ENCODE data around the gene CNTNAP2.

CNTNAP2 gene

DNA sequence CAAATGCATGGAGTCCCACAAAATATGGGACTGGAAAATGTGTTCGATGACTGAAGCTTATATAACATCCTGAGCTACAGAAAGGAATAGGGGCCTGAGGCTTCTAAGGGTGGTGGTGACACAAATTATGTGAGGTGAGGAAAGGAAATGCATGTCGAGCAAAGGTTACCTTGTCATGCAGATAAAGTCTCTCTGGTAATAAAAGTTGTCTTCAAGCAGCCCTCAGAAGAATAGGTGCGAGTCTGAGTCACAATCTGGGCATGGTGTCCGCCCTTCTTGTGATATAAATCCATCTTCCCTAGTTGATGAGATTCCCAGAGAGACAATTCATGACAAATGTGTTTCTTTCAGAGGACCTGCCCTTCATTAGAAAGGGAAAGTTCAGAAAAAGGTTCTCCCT lies 1488.7 kb downstream of the CNTNAP2 start:
- no peak for DNase-seq

DNA sequence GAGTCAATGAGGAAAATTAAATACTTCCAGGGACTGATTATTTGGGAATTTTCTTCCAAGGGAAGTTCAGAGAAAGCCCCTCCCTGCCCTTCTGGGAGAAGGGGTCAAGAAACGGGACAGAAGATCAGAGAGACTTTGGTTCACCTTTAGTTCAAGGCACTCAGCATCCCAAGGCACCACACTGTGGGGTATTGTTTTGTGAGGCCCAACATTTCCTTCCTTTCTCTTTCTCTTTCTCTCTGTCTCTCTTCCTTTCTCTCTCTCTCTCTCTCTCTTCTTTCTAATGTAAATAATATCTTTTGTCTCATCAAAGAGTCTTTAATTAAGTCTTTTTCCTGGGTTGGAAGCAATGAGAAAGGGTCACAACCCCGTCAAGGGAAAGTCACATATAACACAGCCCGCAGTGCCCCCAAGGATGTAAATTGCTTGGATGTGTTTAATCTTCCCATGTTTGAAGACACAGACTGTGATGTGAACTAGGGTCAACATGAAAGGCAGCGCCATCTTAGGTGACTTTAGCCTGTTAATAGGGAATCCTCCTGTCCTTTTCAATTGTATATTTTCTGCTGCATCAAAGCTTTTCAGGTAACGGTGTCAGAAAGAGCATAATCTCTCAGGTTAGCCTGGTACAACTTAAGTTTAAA lies 1490.7 kb downstream of the CNTNAP2 start:
- DNase-seq = no peak

DNA sequence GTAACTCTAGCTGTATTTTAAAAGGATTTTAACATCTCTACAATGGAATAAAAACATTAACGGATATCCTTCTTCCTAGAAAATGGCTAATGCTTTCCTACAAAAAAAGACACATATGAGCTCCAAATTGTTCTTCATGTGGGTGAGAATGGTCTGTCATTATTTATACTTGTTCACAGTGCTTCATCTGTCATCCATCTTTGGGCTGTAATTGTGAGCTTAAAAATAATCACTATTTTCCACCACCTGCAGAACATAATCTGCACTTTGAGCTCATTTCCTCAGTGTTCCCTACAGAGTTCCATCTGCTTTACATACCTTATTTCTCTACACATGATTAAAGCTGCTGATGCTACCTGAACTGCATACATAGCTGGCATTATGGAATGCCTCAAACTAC lies 1494.8 kb downstream of the CNTNAP2 start:
- no peak for DNase-seq

DNA sequence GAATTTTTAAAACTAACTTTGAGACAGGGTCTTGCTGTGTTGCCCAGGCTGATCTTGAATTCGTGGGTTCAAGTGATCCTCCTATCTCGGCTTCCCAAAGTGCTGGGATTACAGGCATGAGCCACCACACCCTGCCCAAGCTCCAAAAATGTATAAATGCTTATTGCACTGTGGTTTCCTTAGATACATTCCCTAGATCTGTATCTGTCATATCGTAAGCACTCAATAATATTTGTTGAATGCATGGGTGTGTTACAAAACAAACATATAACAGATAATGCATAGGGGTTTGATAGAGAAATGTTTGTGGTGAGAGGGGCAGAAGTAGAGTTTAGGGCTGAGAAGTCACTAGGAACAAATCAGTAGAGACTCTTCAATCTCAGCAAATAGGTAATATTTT lies 1518.7 kb downstream of the CNTNAP2 start:
- no peak for DNase-seq

DNA sequence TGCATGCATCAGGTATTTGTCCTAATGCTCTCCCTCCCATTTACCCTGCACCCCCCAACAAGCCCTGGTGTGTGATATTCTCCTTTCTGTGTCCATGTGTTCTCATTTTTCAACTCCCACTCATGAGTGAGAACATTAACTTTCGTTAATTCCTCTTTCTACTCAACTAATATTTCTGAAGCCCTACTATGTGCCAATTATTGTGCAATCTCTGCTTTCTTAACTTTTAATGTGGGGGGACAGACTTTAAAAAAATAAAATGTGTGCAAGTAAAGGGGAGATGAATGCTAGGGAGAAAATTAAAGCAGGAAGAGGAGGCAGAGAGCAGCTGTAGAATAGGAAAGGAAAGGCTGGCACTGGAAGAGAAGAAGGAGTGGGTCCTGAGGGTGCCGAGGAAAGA lies 1520.0 kb downstream of the CNTNAP2 start:
- no peak for DNase-seq

DNA sequence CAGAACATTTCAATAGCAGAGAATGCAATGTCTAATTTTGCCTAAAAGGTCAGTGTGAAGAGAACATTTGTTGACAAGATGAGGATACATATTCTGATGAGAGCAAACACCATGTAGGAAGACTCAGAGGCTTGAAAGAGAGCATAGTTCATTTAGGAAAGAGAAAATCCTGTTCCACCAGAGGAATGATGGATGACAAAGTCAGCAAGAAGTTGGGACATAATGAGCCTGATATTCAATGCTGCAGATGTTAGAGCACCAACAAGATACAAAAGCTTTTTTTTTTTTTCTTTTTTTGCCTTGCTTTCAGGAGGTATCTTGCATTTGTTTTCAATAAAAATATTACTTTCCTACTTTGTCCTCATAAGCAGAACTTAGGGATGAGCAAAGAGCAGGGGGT lies 1522.0 kb downstream of the CNTNAP2 start:
- DNase-seq = no peak

DNA sequence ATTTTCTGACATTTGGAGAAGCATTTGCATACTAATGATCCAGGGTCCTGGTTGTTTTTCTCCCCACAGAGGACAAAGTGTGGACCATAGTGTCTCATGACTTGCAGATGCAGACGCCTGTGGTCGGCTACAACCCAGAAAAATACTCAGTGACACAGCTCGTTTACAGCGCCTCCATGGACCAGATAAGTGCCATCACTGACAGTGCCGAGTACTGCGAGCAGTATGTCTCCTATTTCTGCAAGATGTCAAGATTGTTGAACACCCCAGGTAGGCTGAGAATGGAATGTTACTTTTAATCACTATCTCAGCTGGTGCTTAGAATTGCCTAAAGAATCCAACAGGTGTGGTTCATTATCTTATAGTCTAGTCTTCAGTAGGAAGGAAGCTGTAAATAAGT lies 1522.4 kb downstream of the CNTNAP2 start:
- DNase-seq = no peak

DNA sequence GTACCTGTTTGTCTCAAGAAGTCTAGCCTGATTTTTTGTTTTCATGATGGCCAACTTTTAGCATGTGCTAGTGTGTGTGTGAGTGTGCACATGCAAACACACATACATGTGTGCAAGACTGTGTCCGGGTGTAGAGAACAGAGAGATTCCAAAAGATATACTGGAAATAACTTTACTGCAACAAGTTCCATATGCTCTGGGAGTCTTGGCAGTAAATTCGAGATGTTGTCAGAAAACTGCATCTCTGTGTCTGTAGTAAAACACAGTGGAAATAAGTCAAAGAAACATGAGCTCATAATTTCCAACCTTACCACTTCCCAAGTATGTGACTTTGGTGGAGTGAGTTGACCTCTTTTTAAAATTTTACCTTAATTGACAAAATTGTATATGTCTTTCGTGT lies 1523.2 kb downstream of the CNTNAP2 start:
- no peak for DNase-seq

DNA sequence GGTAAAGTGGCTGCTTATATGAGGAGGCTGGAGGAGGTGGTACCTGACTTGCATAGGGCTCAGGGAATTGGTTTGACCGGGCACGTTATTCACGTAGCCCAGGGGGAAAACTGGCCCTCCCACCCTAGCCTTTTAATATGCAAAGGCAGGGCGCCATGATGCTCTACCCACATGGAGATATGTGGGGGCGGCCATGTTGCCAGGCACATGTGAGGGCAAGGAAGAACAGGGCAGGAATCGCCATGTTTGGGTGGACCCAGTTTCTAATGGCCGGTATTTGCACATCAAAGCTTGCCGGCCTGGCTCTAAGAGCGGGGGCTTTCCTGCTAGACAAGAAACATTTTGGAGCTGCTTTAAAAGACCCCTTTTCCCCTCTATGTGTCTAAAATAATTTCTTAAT lies 1524.2 kb downstream of the CNTNAP2 start:
- no peak for DNase-seq

DNA sequence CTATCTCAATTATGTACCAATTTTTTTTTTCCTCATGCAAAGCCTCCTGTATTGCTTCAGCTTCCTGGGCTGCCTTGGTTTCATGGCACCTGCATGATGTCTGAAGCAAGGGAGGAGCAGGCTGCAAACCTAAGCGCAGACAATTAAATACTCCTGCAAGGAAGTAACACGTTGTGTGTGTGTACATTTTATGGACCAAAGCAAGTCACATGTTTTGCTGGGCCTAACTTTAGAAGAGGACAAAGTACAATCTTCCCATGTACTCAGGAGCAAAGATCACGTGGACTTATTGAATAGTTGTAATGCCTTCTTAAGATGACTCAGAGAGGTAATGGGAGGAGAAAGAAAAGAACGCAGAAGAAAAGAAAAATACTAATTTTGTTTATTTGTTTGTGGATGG lies 1530.0 kb downstream of the CNTNAP2 start:
- DNase-seq = no peak

DNA sequence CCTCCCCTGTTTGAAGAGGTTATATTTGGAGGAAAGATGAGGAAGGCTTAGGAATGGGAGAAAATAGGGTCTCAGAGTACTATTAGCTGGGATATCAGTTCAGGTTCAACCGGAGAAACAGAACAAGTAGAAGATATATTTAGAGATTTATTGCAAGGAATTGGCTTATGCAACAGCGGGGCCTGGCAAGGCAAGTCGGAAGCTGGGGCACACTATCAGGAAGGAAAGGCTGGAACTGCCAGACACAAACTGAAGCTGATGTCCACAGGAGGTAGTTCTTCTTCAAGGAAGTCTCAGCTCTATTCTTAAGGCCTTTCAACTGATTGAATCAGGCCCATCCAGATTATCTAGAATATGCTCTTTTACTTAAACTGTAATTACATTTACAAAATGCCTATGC lies 1534.4 kb downstream of the CNTNAP2 start:
- DNase-seq = peak in 1 of 2 experiments; percentile 1

DNA sequence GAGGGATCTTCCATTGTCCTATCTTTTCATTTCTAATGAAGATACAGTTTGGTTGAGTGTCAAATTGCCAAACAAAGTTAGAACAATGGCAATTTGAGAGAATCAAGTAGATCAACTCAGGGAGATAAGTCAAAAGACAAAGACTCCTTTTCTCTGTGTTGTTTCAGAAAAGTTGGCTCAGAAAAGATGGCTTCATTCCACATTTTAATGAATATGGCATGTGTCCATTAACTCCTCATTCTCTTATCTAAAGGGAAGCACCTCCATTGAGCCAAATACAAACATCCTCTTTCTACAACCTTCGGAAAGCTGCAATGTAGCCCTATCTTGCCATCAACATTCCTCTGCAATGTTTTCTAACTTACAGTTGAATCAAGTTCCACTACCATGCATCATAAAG lies 1535.0 kb downstream of the CNTNAP2 start:
- no peak for DNase-seq

DNA sequence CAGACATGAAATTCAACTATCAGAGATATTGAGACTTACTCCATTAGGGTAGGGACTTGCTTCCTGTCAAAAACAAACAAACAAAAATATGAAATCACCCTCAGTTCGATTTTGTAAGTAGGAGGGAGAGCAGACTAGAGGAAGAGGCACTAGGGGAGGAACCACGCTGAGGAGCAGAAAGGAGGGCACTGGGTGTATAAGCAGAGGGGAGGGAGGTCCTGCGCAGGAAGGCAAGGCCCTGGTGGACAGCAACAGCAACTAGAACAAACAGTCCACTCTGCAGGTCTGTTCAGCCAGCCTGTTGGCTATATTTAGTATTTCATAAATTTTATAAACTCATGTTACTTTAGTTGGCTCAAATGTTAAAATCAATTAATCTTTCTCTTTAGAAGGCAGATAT lies 1536.9 kb downstream of the CNTNAP2 start:
- DNase-seq = no peak

DNA sequence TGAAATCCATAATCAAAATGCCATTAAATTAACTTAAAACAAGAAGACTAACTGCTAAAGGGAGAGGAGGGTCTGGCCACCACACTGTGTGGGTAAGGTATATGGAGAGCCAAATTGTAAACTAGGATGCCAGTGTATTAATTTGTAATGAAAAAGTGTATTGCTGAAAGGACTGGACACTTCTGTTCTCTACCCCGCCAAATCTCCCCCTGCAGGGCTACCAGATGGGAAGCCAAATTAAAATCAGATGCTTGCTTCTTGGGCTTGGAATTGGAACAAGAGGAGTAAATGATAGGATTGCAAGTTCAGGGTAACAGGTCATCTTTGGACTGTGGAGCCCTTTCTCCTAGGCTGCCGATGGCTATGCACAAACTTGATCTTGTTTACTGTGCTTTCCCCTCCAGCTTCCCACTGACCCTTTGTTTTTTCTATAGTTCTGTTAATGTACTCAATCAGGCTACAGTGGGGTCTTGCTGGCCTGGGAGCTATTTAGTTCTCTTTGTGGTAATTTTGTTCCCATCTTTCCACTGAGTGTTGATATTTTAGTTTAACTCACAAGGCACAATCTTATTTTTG lies 1541.9 kb downstream of the CNTNAP2 start:
- DNase-seq = no peak

DNA sequence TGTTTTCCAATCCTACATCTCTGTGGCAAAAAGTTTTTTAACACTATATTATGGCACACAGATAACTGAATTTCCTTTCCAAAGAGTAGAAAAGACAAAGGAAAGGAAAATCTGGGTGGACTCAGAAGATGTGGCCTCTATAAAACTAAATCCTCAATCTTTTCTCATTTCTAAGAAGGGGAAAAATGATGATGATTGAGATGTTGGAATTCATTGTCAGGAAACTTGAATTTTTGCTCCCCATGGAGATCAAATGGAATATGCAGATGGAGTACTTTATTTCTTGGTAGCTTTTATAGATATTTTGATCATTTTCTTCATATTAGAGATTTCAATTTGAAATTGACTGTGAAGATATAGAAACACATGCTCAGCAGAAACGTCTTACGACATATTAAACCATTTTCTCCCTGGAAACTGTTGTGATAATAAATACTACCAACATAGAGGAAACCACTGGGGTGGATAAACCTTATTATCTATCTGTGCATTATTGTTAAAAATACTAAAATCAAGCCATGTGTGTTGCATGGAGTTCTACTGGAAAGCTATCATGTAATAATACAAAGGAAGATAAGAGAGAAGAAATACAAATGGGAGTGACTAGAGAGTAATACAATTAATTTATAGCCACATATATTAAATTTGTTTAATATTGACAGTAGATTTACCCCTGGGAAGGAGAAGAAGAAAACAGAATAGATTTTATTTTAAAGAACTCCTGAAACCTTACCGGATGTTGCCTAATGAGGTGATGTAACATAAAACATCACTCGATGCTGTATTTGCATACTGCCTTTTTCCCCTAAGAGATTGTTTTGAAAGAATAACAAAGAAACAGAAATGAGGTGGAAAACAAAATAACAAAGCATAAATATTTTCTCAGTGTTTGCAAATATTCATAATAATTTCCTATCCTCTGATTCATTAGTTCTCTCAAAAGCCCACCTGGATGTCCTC lies 1542.7 kb downstream of the CNTNAP2 start:
- DNase-seq = no peak

DNA sequence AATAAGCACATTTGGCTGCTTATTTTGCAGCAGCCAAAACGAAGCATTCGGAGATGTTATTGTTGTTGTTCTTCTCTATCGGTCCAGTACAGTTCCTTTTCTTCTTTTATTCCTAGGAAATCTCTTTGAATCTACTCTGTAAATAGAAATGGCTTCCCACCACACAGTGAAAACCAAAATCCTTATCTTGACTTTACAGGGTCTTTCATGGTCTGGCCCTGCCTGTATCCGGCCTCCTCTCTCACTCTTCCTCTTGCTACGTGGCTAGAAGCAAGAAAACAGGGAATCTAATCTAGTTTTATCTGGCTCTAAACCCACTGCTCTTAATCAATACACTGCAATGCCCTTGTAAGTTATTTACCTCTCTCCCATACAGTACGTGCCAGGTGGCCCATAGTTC lies 1547.9 kb downstream of the CNTNAP2 start:
- no peak for DNase-seq

DNA sequence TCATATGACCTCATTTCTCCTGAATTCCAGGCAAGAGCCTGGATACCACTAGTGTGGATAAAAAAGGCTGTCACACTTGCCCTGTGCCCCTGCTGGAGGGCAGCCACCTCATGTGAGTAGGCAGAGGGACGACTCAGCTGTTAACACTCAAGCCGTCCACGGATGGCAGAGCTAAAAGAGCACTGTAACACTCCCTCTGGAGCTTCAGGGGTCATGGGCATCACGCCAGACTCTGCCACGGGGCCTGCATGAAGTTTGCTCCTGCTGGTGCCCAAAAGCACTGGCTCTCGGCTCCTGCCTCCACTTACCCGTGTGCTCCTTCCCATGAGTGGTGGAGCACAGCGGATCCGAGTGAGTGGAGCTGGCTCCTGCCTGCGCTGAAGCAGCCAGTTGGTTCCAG lies 1554.2 kb downstream of the CNTNAP2 start:
- no peak for DNase-seq

DNA sequence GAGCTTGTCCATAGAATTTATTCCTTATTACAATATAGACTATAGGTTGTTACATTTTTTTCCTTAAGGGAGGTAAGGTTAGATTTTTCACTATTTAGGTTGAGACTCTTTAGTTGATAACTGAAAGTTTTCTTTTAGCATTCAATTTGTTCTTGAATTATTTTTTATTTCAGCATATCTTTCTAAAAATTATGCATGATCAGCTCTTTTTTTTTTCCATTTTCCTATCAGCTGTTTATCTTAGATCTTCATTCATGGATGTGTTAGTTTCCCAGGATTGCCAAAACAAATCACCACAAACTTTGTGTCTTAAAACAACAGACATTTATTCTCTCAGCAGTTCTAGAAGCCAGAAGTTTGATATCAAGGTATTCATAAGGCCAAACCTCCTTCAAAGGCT lies 1558.1 kb downstream of the CNTNAP2 start:
- no peak for DNase-seq

DNA sequence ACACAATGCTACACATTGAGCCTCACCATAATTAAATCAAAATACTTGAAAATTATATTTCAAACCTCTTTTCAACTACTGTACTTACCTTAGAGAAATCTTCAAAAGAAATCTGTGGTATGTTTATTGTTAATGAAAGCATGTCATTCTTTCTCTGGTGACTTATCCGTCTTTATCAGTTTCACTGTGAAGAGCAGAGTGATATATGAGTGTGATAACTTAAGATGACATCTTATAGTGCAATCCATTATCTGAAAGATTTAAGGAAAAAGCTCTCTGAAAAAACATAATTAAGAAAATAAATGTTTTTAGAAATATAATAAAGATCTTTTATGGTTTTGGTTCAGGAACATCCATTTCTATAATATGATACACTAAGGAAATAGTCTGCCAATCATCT lies 1562.3 kb downstream of the CNTNAP2 start:
- no peak for DNase-seq

DNA sequence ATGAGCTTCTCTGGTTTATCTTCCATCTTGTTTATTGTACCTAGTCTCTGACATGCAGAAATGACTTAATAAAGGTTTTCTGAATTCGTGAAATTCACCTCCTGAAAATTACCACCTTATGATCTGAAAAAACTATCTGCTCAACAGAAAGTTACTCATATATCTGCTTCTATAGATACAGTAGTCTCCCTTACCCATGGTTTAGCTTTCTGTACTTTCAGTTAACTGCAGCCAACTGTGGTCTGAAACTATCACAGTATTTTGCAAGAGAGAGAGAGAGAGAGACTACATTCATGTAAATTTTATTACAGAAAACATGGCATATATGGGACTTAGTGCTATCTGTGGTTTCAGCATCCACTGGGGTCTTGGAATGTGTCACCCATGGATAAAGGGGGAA lies 1564.9 kb downstream of the CNTNAP2 start:
- no peak for DNase-seq

DNA sequence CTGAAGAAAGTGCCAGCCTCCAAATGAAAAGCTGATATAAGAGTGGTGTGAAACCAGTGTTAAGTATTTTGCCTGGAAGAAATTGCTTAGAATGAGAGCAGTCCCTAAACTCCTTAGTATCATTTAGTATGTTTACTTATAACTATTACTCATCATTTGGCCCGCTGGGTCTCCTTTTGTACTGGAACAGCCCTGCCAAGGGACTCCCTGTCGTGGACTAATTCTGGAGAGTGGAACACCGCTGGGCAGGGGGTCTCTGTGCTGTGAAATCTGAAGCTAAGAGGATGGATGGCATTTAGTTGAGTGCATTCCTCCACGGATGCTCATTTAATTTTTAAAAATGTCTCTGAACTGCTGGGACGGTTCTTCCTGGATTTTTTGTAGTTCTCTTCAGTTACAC lies 1584.1 kb downstream of the CNTNAP2 start:
- DNase-seq = no peak

DNA sequence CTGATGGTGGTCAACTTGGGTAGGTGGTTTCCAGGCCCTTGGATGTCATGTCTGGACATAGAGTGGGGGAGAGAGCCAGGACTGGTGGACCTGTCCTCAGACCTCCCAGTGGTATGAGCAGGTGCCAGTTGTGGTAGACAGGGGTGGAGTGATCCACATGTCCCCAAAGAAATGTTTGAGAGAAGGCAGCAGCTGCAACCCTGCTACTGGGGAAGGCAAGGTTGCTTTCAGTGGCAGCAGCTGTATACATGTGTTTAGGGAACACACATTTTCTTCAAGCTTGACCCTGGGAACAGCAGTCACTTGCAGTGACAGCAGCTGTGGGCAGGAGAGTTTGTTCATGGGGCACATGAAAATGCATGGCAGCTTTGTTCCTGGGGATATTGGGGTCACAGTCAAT lies 1591.3 kb downstream of the CNTNAP2 start:
- DNase-seq = no peak

DNA sequence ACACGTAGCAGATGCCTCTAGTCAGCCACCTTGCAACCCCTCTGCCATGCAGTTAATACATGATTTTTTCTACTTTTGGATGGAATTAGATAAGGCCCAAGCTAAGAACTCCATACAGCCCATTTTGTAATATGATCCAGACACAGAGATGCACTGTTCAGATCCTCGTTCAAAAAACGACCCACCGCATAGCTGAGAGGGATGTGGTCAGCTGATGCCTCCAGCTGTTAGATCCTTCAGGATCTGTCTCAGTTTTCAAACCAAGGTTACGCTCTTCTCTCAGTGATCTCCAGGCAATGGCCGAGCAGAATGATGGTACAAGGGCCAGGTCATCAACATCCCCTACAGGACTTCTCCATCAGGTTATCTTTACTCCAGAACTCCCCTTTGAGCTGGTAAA lies 1592.3 kb downstream of the CNTNAP2 start:
- DNase-seq = no peak

DNA sequence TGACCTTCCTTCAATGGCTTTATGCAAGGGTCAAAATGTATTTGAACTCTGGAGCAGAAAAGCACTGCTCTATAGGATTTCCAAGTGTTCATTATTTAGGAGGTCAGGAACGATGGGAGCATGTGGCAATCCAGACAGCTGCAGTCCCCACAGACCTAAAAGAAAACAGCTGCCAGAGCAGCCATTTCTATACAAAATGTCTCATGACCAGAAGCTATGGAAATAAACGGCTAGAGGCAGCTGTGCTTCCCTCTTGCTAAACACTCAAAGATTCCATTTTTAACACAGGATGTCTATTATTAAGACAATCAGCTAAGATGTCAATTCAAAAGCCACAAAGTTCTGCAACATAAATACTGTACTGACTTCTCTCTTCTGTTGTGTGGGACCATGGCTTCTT lies 1594.8 kb downstream of the CNTNAP2 start:
- peak; percentile 62 to 74 for DNase-seq

Data from Kasumi-1 (cell line).